ENCODE data around the gene ZNF350.

- TF ChIP-seq CTCF (IDR thresholded peaks at IDR 0.05) (no peak), POLR2A (IDR thresholded peaks at IDR 0.05) (no peak), POLR2AphosphoS5 (IDR thresholded peaks at IDR 0.05) (no peak)
These were observed 47.7 kb downstream of the ZNF350 start for GRCh38 chr19:51938936-51939335.
